Activated CD4-positive, alpha-beta T cell treated with anti-CD3 and anti-CD28 coated beads, Interleukin-2, amount 50 U/mL, for 16 hours (primary cell): ENCODE measurements around the gene IL12RB2.
"Not testable (repeated sequence)": the region's sequence is repeated elsewhere in the genome, so short reads cannot be mapped to it uniquely, and the experiment has no call there.

Experiments used
- DNase-seq: peaks from one replicate; pipeline ENCODE4 v3.0.0-alpha.2; 2020

The IL12RB2 gene

GRCh38 chr1:67400029-67400786 lies 92.5 kb downstream of the IL12RB2 start:
- peak; percentile 56 for DNase-seq

DNA sequence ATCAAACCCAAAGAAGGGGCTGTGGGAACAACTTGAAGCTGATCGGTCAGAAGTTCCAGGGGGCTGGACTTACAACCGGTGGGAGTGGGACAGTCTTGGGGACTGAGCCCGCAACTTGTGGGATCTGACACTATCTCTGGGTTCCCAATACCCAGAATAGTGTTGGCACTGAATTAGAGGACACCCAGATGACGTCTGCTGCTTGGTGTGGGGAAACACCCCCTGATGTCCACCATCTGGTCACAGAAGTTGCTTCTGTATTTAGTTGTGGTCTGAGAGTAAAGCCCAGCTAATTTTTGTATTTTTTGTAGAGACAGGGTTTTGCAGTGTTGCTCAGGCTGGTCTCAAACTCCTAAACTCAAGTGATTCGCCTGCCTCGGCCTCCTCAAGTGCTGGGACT lies 93.8 kb downstream of the IL12RB2 start:
- no peak for DNase-seq

DNA sequence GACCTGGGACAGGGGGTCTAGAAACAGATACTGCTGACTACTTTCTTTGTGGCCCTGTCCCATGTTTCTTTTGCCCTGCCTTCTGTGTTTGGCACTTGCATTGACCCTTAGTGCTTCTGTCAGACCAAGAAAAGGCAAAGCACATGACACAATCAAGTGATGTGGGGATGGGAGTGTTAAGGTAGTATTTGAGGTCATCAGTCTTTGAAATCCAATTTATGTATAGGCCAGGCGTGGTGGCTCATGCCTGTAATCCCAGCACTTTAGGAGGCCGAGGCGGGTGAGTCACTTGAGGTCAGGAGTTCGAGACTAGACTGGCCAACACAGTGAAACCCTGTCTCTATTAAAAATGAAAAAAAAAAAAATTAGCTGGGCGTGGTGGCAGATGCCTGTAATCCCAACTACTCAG lies 96.5 kb downstream of the IL12RB2 start:
- DNase-seq: no peak

DNA sequence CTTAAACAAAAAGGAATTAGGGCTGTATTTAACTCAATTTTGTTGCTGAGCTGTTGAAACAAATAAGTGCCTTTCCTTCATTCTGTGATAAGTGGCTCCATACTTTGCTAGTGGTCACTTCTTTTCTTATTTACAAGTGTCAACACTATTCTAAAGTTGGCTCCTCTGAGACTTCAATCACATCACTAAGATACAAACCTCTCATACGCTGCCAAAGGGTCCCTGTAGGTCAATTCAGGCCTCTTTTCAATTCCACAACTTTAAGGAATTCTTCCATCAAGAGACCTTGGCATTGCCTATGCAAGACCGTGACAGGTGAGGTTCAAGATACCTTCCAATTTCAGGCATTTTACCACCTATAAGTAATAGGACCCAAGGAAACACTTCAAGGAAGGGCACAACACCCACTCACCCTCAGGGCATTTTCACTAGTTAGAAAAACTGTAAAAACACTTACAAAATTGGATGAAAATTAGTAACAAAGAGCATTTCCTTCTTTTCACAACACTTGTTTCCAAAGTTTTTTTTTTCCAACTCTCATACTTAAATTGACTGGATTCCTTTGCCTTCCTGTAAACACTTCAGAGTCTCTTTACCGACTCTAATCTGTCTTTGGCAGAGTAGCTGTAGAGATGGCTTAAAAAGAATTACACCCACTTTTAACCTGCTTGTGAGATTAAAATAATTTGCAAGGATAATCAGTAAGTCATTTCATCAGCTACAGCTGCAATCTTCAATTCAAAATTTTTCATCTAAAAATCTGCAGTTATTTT lies 98.0 kb downstream of the IL12RB2 start:
- no peak for DNase-seq

DNA sequence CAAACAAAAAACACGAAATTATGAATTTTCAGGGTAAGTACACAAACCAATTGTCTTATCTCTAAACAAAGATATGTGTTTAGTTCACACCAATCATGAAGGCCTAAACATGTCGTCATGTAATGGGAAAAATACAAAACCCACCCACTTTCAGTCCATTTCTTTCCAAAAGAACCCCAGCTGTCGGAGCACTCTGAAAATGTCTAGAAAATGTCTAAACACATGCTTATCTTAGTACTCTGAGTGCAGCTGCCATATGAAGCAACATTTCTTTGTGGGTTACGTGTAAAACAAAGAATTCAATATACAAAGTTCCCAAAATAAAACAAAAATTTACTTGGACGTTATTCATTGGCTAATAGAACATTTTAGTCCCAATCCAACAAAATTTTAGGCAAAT lies 99.8 kb downstream of the IL12RB2 start:
- no peak for DNase-seq

DNA sequence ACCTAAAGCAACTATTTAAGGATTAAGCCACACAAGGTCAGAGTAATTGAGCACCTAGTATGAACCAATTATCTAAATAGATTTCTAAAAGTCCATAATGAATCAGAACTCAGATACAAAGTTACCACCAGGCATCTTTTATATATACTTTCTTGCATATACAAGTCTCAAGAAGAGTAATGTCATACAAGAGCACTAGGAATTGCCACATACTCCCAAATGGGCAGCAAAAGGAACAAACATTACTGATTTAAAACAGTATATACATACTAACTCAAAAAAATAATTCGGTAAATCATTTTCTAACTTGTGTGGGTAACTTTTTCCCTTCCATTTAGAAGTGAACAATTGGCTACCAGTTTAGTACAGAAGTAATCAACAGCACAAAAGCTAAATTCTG lies 100.5 kb downstream of the IL12RB2 start:
- DNase-seq: no peak

GRCh38 chr1:67413101-67413500 lies 105.4 kb downstream of the IL12RB2 start:
- not testable (repeated sequence) for DNase-seq

GRCh38 chr1:67414574-67414973 lies 106.9 kb downstream of the IL12RB2 start:
- no peak for DNase-seq

DNA sequence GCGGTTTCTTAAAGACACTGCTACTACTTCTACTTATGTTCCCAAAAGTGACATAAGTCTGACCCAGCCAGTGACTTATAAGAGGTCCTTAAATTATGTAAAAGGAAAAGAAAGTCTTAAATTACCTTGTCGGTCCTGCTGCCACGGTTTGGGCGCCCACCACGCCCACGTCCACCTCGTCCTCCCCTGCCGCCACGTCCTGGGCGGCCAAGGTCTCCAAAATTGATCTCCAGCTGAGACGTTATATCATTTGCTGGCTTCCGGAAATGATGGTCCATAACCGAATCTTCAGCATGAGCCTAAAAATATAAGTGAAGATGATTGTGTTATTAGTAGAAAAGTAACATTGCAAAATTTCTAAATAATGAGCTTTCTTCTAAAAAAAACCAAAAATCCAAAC lies 107.4 kb downstream of the IL12RB2 start:
- no peak for DNase-seq

DNA sequence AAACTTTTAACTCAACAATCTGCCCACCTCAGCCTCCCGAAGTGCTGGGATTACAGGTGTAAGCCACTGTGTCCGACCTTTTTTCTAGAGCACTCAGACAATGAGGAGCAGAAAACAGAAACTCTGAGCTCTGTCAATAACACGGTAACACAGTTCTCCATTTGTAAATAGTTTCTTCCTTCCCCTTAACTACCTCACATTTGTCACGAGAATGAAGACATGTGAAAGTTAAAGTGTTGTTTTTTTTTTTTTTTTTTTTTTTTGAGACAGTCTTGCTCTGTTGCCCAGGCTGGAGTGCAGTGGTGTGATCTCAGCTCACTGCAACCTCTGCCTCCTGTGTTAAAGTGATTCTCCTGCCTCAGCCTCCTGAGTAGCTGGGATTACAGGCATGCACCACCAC lies 110.1 kb downstream of the IL12RB2 start:
- not testable (repeated sequence) for DNase-seq

GRCh38 chr1:67418839-67419586 lies 111.3 kb downstream of the IL12RB2 start:
- no peak for DNase-seq

- no peak for DNase-seq
These were observed 113.3 kb downstream of the IL12RB2 start for GRCh38 chr1:67420835-67421492.

DNA sequence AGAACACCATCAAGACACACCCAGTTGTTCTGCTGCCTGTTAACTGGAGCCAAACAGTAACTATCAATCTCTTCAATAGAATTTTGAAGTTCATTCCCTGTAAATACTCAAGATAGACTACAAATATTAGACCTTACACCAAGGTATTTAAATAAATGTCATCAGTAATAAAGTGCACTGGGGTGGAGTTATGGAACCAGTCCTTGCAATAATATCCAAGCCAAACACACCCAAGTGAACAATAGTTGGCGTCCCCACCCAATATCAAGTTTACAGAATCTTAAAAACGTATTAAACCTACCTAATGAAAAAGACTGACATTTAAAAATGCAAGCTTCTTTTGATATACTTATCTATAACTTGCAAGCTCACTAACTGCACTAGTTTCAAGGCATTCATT lies 119.8 kb downstream of the IL12RB2 start:
- no peak for DNase-seq

- DNase-seq: no peak
These were observed 120.3 kb downstream of the IL12RB2 start for GRCh38 chr1:67427947-67428346.

GRCh38 chr1:67429011-67429527 lies 121.4 kb downstream of the IL12RB2 start:
- peak; percentile 53 for DNase-seq

DNA sequence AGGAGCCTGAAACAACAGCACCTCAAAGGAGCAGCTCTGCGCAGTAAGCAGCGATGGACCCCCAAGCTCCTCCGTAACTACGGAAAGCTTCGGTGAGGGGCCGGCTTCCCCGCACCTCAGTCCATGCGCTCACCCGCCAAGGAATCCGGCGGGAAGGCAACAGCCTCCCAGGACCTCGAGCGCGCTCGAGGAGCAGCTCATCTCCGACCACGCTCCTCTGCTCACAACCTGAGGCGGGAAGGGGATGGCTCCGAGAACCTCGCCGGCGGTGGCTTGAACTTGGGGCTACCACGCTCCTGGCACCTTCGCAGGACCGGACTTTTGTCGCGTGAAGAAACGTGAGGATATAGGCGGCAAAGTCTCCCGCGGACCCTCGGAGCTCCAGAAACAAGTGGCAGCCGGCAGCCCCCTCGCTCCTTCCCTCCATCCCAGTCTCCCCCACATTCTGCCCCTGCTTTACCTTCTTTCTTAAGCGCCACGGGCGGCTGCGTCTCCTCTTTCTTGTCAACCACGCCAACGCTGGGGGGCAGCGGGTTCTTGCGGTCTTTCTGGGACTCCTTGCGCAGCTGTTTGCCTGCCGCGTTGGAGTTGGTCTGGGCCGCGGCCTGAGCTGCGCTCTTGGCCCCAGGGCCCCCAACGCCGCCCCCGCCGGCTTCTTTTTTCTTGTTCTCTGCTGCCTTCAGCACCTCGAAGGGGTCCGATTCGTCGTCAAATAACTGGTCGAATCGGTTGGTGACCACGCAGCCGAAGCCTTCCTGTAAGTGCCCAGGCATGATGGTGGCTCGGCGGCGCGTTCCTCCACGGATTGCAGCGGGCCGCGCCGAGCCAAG lies 122.1 kb downstream of the IL12RB2 start:
- DNase-seq: peak; percentile 26

DNA sequence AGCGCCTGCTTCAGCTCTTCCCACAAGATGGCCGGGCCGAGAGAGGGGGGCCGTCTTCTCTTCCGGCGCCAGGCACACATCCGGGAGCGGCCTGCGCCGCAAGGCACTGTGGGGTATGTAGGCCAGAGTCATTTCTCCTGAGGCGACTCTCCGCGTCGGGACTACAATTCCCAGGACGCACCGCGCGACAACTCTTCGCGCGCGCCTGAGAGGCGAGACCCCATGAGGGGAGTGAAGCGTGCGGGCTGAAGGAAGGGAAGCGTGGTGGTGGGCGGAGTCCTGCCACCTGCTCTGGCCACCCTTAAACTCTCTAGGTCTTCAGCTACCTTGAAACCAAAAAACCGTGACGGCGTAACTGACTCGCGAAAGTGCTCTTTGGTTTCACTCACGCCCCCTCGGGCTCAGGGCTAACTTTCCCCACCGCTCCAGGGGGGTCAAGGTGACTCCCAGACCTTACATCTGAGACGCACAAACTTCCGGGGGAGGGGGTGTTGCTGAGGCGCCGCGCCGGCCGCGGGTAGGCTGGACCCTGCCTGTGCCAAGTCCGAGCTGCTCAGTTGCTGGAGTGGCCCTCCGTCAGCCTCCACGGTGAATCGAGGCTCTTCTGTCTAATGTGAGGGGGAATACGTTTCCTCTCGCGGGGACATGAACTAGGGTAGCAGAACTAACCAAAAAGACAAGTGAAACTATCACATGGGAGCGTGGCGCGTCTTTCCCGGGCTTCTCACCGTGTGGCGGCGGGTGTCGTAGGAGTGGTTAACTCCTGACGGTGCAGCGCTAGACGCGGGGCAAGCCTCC lies 122.9 kb downstream of the IL12RB2 start, which contains the start of gene SERBP1:
SERBP1 (minus strand) TSS at position 45 of the 798 bp plus-strand sequence. CDS start 102 bp downstream, outside the sequence.
- peak; percentile 98 for DNase-seq

DNA sequence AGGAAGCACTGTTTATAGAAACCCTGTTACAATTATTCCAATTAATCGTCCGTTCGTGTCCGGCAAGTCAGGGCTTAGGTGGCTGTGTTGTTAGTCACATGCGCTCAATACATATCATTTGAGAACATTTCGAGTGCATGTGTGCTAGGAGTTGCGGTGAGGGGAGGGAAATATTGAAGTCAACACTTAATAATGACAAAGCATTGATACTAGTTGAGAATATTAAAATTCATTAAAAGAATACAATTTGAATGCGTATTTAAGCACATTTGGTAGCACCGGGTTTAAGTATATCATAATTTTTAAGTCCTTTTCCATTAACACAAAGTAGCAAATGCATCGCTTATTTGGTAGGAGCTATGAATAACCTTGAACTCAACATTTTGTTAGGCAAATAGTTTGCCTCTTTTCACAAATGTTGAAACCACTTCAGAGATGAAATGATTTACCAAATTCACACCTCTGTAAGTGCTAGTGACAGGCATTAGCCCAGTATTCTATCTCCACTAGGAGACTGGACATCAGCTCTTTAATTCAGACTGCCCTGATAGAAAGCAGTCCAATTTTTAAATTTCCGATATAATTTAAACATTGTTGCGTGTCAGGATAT lies 123.6 kb downstream of the IL12RB2 start:
- no peak for DNase-seq

DNA sequence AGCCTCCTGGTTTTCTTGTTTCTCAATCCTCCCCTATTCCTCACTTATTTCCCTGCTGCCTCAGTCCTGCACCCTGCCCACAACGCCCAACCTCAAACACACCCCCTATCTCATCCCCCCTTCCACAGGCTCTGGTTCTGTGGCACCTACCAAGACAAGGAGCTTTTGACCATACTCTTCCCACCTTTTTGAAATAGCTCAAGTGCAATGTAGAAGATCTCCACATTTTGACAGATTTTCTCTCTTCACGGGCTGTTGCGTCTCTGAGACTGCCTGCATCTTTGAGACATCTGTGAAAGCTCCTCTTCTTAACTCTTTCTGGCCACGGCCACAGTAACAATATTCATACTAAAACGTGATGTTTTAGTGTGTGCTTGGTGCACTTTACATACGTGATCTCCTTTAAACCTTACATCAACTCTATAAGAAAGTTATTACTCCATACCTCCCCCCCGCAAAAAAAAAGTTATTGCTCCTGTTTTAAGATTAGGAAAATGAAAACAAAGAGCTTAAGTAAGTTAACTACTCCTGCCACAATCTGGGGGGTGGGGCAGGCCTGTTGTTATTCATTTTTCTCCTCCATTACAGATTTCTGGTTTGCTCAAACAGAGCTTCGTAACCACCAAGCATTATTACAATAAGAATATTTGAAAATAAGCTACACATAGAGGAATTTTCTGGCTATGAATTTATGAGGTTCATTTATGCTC lies 124.4 kb downstream of the IL12RB2 start:
- no peak for DNase-seq

GRCh38 chr1:67432745-67433144 lies 125.1 kb downstream of the IL12RB2 start:
- no peak for DNase-seq
